Subcutaneous adipose tissue (tissue), 4 donors: Measurements from ENCODE around the gene NNAT. TPM values are rescaled to one million over a fixed set of nuclear protein-coding genes. Genes with fewer than 3 reads are reported as not detected.

Experiments used
- CTCF ChIP-seq: fragments of 450-650 bp; IDR thresholded peaks from one replicate; pipeline ENCODE4 v1.5.1; 2016; ENCODE audit warnings: low read depth, mild to moderate bottlenecking, control low read depth, antibody characterized with exemption, moderate library complexity
- total RNA-seq, 4 donors: library from RNA; depleted of rRNA; stranded (reverse); fragments of >200 nt; gene quantifications; one replicate each; pipeline ENCODE4 v1.1.0, GENCODE V29; 2016

The NNAT gene
- total RNA-seq, 4 donors from 2014 or later, result 11.0 to 44.3 (median 18.2) TPM

- no peak for TF ChIP-seq CTCF
Observed at GRCh38 chr20:37556538-37556937, 35.5 kb downstream of the NNAT start.

- no peak for TF ChIP-seq CTCF
Observed at GRCh38 chr20:37558306-37558705, 37.3 kb downstream of the NNAT start.

GRCh38 chr20:37558779-37559178 is 37.7 kb downstream of the NNAT start:
- TF ChIP-seq CTCF, result no peak

GRCh38 chr20:37559312-37560027 is 38.4 kb downstream of the NNAT start:
- TF ChIP-seq CTCF, result no peak

- no peak for TF ChIP-seq CTCF
Observed at GRCh38 chr20:37560629-37561028, 39.6 kb downstream of the NNAT start.

GRCh38 chr20:37562695-37563480 is 41.8 kb downstream of the NNAT start:
- TF ChIP-seq CTCF, result no peak

- TF ChIP-seq CTCF, result no peak
Observed at GRCh38 chr20:37564016-37564387, 43.0 kb downstream of the NNAT start.
